Gastrocnemius medialis (tissue), 4 donors: Measurements from ENCODE around the gene ADGRV1. TPM values are rescaled to one million over a fixed set of nuclear protein-coding genes. Genes with fewer than 3 reads are reported as not detected.

Source experiments
- ATAC-seq, 2 donors: fragments of 150-250 bp; one replicate each; pipeline ENCODE4 v1.9.1; 2016
- DNase-seq, 2 donors: peaks; one replicate each; pipeline ENCODE4 v3.0.0-alpha.2; 2019
- H3K27ac ChIP-seq, 4 donors: fragments of 200-600 bp; sonication (generic); 1 replicate in 1 of 4; 2 replicates in 3 of 4; pipeline ENCODE4 v1.5.1; 2016 to 2018; ENCODE audit warnings: mild to moderate bottlenecking in 2 of 4, moderate library complexity in 1 of 4
- H3K27me3 ChIP-seq, 3 donors: fragments of 200-600 bp; sonication (generic) in 2 of 3; 1 replicate in 1 of 3; 2 replicates in 2 of 3; pipeline versions ENCODE4 v1.5.1 to v1.6.0; 2016 to 2019; ENCODE audit warnings: mild to moderate bottlenecking in 1 of 3, moderate library complexity in 1 of 3
- H3K36me3 ChIP-seq, 2 donors: fragments of 200-600 bp; sonication (generic) in 1 of 2; one replicate each; pipeline ENCODE4 v1.5.1; 2017 to 2018
- H3K4me1 ChIP-seq, 2 donors: fragments of 200-600 bp; sonication (generic) in 1 of 2; one replicate each; pipeline ENCODE4 v1.5.1; 2016 to 2017; ENCODE audit warnings: mild to moderate bottlenecking in 2 of 2
- H3K4me3 ChIP-seq, 4 donors: fragments of 200-600 bp; sonication (generic) in 3 of 4; 1 replicate in 1 of 4; 2 replicates in 3 of 4; pipeline ENCODE4 v1.5.1; 2016 to 2019; ENCODE audit warnings: mild to moderate bottlenecking in 2 of 4
- H3K9me3 ChIP-seq, 3 donors: fragments of 200-600 bp; sonication (generic) in 2 of 3; 1 replicate in 1 of 3; 2 replicates in 2 of 3; pipeline ENCODE4 v1.5.1; 2016 to 2019
- POLR2A ChIP-seq, 2 donors: fragments of 450-650 bp; IDR thresholded peaks; one replicate each; pipeline ENCODE4 v1.6.1; 2017; ENCODE audit warnings: antibody characterized with exemption in 2 of 2, mild to moderate bottlenecking in 2 of 2, moderate library complexity in 2 of 2
- in situ Hi-C, 4 donors: fragments of 200-750 bp; cut with MboI; loops; one replicate each; pipeline versions ENCODE4 v1.15.0 to v1.8.0; 2017; ENCODE audit warnings: low sequenced_read_pairs in 4 of 4
- intact Hi-C: fragments of 100-400 bp; cut with DNase I; formaldehyde crosslinking; loops from one replicate; pipeline ENCODE4 v1.15.1; 2023; ENCODE audit warnings: low total_unique reads
- total RNA-seq, 4 donors: library from RNA; depleted of rRNA; stranded (reverse); fragments of >200 nt; gene quantifications; one replicate each; pipeline versions ENCODE4 v1.1.0 to v1.2.3, GENCODE V29; 2016
- TF ChIP-seq, protein P1 (sequence below), 5 experiments: fragments of 450-650 bp in 3 of 5; fragments of 200-600 bp in 2 of 5; sonication (generic) in 2 of 5; IDR thresholded peaks in 4 of 5; conservative IDR thresholded peaks in 1 of 5; 1 replicate in 4 of 5; 2 replicates in 1 of 5; pipeline ENCODE4 v1.5.1; 2016 to 2019; ENCODE audit warnings: antibody characterized with exemption in 5 of 5, mild to moderate bottlenecking in 3 of 5, moderate library complexity in 3 of 5

Gene ADGRV1
- total RNA-seq, 4 donors from 2014 or later: 0.22 to 0.41 TPM; not detected in 2

DNA sequence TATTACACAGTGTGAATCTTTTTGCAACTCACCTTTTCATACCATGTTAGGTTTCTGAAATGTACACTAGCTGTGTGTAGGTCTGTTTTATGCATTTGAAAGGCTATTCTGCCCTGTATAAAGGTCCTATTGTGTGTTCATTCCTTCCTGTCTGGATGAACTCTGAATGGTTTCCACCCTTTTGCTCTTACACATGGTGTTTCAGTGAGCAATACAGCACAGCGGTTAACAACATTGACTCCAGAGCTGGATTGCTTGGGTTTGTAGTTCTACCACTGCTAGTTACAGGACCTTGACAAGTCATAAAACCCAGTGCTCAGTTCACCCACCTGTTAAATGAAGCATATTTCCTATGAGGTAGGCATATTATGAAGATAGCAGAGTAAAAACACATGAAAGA lies 331.6 kb downstream of the ADGRV1 start:
- intact Hi-C loops: no loop called here
- Histone ChIP-seq H3K36me3 (no peaks in the 10 kb centered on the region), H3K4me3 (no peak overlapping the region), H3K4me1 (no peaks in the 10 kb centered on the region), H3K9me3 (no peaks in the 10 kb centered on the region), H3K27me3 (no peaks in the 10 kb centered on the region), H3K27ac (no peak overlapping the region)
- ATAC-seq (no peak), DNase-seq (no peak)
- in situ Hi-C loops: no loop called here
- TF ChIP-seq POLR2A (IDR thresholded peaks at IDR 0.05): no peak
- TF ChIP-seq, protein P1, sequence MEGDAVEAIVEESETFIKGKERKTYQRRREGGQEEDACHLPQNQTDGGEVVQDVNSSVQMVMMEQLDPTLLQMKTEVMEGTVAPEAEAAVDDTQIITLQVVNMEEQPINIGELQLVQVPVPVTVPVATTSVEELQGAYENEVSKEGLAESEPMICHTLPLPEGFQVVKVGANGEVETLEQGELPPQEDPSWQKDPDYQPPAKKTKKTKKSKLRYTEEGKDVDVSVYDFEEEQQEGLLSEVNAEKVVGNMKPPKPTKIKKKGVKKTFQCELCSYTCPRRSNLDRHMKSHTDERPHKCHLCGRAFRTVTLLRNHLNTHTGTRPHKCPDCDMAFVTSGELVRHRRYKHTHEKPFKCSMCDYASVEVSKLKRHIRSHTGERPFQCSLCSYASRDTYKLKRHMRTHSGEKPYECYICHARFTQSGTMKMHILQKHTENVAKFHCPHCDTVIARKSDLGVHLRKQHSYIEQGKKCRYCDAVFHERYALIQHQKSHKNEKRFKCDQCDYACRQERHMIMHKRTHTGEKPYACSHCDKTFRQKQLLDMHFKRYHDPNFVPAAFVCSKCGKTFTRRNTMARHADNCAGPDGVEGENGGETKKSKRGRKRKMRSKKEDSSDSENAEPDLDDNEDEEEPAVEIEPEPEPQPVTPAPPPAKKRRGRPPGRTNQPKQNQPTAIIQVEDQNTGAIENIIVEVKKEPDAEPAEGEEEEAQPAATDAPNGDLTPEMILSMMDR (IDR thresholded peaks at IDR 0.05 in 4 of 5, conservative IDR thresholded peaks at IDR 0.05 in 1 of 5): no peak

DNA sequence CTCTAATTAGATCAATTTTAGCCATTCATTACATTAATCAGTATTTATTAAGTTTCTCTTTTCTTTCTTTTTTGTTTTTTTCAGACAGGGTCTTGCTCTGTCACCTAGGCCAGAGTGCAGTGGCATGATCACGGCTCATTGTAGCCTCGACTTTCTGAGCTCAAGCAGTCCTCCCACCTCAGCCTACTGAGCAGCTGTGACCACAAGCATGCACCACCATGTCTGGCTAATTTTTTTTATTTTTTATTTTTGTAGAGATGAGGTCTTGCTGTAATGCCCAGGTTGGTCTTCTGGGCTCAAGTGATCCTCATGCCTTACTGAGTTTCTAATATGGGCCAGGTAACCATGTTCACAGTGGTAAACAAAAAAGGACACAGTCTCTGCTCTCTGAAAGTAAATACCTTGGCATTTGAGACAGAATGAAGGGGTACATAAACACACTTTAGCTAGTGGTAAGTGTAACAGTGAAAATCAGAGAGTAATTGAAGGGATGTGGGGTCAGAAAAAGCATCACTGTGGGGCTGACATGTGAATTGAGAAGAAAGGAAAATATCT lies 336.3 kb downstream of the ADGRV1 start:
- H3K27ac ChIP-seq: no peak overlapping the region
- TF ChIP-seq POLR2A (IDR thresholded peaks at IDR 0.05): no peak
- TF ChIP-seq, protein P1 (IDR thresholded peaks at IDR 0.05 in 4 of 5, conservative IDR thresholded peaks at IDR 0.05 in 1 of 5): no peak
- no peaks in the 10 kb centered on the region for H3K27me3 ChIP-seq
- intact Hi-C loops: no loop called here
- in situ Hi-C loops: no loop called here
- ATAC-seq: no peak
- no peaks in the 10 kb centered on the region for H3K9me3 ChIP-seq
- H3K4me1 ChIP-seq: no peaks in the 10 kb centered on the region
- no peak for DNase-seq
- H3K4me3 ChIP-seq: no peak overlapping the region
- no peaks in the 10 kb centered on the region for H3K36me3 ChIP-seq

DNA sequence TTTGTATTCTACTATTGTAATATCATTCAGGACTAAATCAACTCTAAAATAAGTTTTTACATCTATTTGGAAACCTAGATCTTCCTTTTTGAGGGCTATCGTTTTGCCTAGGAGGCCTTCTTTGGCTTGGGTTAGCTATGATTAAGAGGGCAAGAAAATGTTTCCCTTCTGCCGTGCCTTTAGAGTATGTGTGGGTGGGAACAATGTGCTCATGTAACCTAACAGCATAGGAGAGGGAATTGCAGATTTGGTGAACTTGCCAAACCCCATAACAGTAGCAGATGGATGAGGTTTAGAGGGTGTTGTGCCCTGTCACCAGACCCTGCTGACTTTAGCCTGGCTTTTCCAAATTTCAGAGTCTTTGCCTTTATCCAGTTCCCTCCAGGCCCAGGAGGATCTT lies 339.0 kb downstream of the ADGRV1 start:
- H3K36me3 ChIP-seq: no peaks in the 10 kb centered on the region
- no peaks in the 10 kb centered on the region for H3K4me1 ChIP-seq
- TF ChIP-seq, protein P1 (IDR thresholded peaks at IDR 0.05 in 4 of 5, conservative IDR thresholded peaks at IDR 0.05 in 1 of 5): no peak
- TF ChIP-seq POLR2A (IDR thresholded peaks at IDR 0.05): no peak
- ATAC-seq (no peak), DNase-seq (no peak)
- no peak overlapping the region for H3K27ac ChIP-seq
- in situ Hi-C loops: no loop called here
- no peak overlapping the region for H3K4me3 ChIP-seq
- intact Hi-C loops: no loop called here
- no peaks in the 10 kb centered on the region for H3K27me3 ChIP-seq
- no peaks in the 10 kb centered on the region for H3K9me3 ChIP-seq

DNA sequence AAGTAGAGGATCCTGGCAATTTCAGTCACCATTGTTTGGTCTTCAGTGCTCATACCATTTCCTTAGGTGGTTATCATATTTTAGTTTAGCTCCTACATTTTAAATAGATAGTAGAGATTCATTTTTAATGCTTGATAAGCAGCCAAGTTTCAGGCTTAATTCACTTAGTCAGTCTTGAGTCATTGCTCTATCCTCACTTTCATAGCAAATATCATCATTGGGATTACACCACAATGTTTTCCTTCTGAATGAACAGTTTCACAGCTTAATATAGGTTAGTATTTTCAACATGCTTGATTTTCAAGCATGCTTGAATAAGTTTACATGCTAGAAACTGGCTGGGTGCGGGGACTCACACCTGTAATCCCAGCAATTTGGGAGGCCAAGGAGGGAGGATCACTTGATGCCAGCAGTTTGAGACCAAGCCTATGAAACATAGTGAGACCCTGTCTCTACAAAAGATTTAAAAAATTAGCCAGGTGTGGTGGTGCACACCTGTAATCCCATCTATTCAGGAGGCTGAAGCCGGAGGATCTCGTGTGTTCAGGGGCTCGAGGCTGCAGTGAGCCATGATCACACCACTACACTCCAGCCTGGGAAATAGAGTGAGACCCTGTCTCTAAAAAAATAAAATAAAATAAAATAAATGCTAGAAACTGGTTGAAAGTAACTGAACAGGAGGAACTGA lies 339.9 kb downstream of the ADGRV1 start:
- H3K36me3 ChIP-seq: no peaks in the 10 kb centered on the region
- in situ Hi-C loops: no loop called here
- intact Hi-C loops: no loop called here
- H3K9me3 ChIP-seq: no peaks in the 10 kb centered on the region
- TF ChIP-seq, protein P1 (IDR thresholded peaks at IDR 0.05 in 4 of 5, conservative IDR thresholded peaks at IDR 0.05 in 1 of 5): no peak
- no peak for TF ChIP-seq POLR2A (IDR thresholded peaks at IDR 0.05)
- no peak for DNase-seq
- H3K4me3 ChIP-seq: no peak overlapping the region
- no peaks in the 10 kb centered on the region for H3K4me1 ChIP-seq
- no peaks in the 10 kb centered on the region for H3K27me3 ChIP-seq
- no peak overlapping the region for H3K27ac ChIP-seq
- no peak for ATAC-seq
